HG02943 (cell line): ENCODE measurements around the gene AFF3.

Experiments used
- ATAC-seq: cut with Tn5 transposase; IDR thresholded peaks from one replicate; pipeline ENCODE4 v1.9.1; 2021; ENCODE audit warnings: mild to moderate bottlenecking, low read depth, moderate library complexity; ENCODE audit not compliant: unreplicated experiment

The AFF3 gene

DNA sequence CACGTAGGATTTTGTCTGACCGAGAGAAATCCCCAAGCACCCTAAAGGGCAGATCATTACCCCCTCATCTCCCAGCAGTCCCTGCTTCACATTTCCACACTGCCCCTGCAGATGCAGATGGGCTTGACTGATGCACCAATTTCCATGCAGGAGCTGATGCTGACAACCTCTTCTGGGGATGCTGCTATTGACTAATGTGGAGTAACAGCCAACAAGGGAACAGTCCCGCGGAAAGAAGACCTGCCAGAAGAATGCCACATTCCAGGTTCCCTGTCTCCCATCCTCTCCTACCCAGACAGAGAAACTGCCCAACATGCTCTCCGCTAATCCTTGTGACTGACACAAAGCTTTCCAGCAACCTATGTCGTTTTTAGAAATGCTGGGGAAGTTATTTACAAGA is 91.7 kb downstream of the AFF3 start:
- no peak for ATAC-seq

DNA sequence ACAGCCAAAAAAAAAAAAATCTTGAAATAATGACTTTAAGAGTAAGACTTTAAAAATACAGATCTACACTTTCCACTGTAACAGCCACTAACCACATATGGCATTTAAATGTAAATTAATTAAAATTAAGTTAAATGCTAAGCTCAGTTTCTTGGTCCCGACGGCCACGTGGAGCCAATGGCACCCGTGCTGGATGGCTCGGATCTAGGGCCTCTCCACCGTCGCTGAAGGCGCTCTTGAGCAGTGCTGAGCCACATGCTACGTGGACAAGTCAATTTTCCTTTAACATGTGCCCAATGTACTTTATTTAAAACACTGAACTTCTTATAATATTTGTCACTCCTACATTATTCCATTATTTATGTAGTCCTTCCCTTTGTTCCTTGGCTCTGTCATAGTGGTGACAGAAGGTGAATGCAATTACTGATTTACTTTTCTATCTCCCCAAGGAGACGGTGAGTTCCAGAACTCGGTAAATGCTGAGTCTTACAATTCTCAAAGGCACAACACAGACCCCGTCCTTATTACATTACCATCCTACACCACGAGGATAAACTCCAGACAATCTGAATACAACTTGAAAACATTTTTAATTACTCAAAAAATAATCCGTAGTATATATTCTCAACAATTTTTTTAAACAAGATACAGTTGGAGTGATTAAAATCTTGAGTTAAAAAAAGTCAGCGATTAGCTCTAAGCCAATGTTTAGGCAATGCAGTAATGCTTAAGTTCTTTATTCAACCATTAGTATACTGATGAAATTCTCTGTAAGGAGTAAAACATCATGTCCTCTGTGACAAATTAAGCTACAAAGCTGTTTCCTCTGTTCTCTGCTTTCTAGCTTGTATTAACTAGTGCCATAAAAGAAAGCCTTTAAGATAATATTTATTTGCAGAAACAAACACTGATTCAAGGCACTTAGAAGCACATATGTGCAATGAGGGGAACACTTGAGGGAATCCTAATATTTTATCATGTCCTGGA is 95.1 kb downstream of the AFF3 start:
- ATAC-seq, result no peak

DNA sequence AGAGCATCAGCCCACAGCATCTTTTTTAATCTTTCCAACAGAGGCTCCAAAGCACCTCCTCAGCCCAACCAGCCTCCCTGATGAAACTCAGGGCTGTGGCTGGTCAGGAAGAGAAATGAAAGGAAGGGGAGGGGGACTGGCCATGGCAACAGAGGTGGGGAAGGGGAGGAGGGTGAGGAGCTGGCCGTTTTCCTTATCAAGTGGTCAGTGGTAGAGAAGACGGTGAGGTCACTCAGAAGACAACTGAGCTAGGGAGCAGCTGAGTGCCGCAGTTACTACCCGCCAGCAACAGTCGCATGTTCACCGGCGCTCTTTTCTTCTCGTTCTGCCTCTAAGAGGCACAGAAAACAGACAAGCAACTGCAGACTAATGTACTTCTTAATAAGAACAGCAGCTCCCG is 97.4 kb downstream of the AFF3 start:
- ATAC-seq, result no peak

DNA sequence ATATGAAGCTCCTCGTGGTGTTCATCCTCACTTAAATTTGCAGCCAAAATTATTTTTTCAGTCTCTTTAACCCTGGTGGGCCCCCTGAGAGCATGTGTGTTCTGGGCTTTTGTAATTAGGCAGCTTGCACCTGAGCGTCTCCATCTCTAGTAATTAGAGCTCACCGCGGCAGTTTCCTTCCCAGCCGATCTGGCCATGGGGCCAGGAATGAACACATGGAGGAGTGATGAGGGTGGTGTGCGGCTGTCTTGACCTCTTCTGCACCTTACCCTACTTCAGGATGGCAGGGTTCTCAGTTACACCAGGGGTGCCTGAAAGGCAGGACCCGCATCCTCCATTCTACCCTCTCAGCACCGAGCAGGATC is 98.5 kb downstream of the AFF3 start:
- no peak for ATAC-seq

DNA sequence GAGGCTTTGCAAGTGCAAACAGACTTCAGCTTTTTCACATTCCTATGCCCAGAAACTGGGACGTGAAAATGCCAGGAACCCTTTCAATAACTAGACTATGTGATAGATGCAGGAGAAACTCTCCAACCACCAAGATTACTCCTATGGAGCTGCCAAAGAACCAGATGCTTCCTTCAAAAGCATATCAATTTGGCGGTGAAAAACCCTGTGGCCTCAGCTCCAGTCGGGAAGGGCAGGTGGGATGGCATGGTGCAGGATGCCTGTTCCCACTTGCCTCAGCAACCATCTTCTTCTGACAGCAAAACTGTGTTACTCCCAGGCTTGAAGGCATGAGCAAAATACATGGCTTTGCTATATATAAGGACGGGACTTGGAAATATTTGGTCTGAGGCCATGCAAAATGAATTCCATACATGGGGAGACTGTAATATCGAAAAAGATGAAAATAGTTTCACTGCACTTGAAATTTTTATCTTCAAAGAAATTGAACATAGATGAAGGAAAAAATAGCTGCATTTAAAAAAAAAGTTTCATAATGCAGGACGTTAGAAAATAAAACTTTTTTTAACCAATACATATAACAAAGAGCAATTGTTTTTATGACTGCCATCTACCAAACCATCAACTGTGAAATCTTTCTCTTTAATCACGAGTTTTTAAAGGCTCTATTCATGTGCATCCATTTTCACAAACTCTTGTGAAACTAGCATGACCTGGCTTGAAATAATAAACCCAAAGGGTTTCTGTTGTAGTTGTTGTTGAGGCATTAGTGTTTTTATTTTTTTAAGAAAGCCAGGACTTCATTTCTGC is 99.1 kb downstream of the AFF3 start:
- no peak for ATAC-seq

DNA sequence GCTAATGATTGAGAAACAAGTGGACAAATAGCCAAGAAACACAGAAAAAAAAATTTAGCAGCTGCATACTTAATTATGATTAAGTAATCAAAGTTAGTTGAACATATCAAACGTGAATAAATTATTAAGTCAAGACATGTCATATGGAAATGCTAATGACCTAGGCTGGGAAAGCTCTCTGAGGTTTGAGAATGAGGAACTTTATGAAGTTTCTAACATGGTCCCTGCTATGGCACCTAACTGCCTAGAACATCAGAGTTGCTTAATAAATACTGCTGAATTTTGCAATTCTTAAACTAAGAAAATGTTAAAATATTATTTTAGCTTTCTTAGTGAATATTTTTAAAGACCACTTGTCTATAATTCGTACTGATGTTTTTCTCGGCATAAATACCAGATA is 99.8 kb downstream of the AFF3 start:
- no peak for ATAC-seq

DNA sequence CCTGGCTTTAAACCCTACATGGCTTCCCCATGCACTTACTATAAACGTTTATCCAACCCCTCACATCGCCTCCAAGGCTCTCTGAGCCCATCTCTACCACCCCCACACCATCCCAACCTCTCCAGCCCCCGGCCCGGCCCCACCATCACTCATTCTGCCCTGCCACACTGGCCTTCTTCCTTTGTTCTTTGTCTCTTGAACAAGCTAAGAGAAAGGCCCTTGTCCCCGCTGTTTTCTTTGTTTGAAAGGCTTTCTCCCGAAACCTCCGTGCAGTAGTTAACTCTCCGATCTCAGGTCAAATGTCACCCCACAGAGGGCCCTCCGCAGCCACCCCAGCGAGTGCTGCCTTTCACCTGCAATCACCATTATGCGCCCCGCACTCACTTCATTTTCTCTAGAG is 100.4 kb downstream of the AFF3 start:
- ATAC-seq, result no peak

DNA sequence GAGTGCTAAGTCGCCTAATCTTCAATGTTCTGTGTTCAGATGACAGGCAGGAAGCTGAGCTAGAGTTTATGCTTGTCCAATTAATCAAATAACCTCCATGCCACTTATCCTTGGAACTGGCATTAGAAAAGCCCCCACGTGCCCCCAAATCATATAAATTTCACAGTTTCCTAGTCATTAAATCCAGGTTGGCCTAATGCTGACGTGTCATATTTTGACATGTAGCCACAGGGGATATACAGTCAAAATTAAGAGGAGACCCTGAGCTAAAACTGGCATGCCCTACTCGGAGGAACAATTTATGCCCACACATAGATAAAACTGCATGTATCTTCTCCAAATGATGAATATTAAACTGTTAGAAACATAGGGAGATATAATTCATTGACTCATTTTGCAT is 101.0 kb downstream of the AFF3 start:
- ATAC-seq, result no peak

DNA sequence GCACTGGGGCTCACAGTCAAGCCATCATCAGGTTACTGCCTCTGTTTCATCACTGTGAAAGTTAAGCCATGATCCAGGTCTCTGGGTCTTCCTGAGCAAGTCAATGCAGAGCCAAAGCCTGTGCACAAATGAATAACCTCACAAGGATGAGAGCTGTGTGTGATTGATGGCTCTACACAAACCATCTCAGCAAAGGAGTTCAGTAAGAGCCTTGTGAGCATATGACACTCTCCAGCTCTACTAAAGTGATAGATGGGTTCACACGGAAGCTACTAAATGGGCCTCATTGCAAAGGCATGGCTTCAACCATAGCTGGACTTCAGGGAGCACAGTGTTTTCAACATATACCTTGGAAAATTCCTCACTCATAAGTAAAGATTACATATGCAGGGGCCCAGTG is 101.5 kb downstream of the AFF3 start:
- ATAC-seq, result no peak

DNA sequence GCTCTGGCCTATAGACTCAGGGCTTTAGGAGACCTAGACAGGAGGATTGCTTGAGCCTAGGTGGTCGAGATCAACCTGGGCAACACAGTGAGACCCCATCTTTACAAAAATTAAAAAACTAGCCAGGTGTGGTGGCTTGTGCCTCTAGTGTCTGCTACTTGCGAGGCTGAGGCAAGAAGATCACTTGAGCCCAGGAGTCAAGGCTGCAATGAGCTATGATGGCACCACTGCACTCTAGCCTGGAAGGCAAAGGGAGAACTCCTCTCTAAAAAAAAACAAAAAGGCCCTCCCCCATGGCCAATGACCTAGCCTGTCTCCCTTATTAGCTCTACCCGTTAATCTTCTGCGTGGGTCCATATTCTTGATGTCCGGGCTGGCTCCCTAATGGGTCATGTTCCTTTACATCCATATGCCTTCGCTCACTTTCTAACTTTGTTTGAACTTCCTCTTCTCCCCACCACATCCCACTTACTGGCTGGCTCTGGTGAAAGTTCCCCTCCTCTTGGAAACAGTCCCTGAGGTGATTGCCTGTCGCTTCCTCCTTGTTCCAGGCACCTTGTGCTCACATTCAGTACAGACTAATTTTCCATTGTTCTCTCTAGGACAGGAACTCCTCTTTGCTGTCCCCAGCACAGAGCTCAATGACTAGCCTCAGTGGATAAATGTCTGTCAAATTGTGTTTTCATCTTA is 103.0 kb downstream of the AFF3 start:
- no peak for ATAC-seq

DNA sequence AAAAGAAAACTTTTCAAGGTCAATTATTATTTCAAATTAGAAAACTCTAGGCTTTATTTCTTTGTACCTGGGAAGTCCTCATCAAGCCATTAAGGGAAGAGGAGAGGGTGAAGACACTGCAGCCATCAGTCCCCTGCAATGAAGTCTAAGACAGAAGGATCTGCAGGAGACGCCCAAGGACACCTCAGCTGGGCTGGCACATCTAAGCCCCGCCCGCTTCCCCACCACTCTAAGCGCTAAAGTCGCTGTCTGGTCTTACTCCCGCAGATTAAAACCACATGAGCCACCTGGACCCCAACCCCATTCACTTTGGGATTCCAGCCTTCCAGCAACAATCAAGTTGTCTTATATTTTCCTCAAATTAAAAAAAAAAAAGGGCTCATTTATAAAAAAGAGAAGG is 104.4 kb downstream of the AFF3 start:
- ATAC-seq, result no peak

DNA sequence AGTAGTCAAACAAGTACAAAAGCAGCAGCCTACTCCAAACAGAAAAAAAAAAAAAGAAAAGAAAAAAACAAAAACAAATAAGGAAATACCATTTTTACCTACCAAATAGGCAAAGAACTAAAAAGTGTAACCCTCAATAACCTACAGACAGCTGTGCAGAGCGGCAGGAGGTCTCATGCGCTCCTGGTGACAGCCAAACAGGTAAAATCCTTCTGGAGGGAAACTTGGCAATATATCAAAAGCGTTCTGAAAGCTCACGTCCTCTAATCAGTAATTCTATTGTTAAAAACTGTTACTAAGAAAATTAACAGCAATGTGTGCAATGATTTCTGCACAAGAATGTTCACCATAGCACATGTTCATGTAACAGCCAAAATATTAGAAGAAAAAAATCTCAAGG is 105.6 kb downstream of the AFF3 start:
- no peak for ATAC-seq

DNA sequence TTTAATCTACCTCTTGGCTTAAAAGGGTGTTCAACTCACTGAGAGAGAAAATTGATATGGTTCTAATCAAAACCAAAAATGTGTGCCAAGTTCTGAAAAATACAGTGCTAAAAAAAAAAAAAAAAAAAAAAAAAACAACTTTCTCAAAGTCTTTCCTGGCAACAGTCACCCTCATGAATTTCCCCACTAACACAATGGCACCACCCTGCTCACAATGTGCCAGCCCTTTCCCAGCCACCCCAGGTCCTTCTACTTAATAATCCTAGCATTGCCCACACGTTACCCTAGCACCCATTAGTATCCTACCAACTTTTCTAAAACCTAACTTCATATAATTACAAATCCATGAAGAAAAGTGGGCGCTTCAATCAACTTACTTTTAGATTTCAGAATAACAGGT is 106.4 kb downstream of the AFF3 start:
- ATAC-seq, result no peak

DNA sequence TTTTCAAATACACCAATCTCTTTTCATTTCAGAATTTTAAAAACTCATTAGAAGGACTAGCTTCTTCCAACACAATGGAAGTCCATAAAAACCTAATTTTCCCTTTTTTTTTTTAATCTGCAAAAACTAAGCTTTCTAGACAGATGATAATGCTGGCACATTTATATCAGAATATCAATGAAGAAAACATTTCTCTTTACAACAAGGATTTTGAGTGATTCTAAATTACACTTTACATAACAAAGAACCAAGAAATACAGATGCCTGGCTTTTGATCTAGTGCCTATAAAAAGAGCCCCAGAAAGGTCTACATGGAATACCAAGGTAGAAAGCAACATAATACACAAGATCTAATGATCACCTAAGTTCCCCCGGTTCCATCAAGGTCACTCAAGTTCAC is 108.0 kb downstream of the AFF3 start:
- ATAC-seq, result no peak

DNA sequence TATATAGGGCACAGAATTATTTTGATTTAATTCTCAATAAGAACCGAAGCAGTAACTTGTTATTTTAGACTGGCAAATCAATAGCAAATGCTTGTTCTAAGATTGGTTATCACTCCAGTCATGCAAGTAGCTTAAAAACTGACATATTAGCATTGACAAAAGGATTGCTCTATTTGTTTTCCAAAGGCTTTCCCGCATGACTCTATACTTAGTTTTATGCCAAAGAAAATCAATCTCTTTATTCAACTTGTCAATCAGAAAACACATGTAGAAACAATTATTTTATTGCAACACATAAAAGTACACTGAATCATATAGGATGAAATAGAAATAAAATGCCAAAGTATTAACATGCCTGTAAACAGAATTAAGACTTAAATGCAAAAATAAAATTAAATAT is 108.4 kb downstream of the AFF3 start:
- no peak for ATAC-seq

DNA sequence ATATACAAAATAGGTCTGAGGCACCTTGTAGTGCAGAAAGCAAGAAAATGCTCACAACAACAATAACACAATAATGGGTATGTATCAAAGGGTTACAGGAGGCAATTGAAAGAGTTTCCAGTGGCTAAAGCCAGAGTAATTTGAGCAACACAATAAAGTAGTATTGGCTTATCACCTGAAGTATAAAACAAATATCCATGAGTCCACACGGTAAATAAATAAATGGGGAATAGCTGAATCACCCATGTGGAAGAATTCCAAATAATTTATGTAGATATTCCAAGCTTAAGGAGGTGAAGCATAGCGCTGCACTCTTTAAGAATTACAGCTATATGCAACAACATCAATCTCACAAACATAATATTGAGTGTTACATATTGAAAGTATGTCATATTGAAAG is 110.8 kb downstream of the AFF3 start:
- ATAC-seq, result no peak

DNA sequence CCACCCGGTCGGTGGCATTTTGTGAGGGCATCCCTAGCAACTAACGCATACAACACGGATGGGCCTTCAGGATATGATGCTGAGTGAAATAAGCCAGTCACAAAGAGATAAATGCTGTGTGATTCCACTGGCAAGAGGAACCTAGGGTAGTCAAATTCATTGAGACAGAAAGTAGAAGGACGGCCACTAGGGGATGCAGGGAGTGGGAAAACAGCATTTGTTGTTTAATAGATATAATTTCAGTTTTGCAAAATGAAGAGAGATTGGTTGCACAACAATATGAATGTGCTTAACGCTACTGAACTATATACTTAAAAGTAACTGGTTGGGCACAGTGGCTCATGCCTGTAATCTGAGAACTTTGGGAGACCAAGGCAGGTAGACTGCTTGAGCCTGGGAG is 112.9 kb downstream of the AFF3 start:
- ATAC-seq, result no peak

DNA sequence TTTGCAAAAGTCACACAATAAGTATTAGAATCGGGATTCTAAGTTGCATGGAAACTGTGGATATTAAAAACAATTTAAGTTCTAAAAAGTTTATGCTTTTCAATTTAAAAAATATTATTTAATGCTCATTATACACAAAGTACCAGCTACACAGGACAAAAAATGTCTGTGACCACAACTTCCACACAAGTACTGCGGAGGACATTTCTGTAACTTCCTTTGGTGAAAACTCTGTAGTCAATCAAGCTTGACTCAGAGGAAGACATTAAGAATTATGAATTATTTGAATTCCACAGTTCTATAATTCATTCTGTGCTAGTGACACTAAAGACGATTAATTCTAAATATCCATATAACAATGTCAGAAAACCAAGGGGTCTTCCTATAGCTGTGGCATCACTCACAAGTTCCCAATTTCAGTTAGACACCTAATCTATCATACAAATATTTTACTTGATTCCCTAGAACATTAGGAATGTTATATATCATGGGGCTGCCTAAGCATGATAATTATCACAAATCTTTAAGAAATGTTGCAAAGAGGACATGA is 120.5 kb downstream of the AFF3 start:
- no peak for ATAC-seq

DNA sequence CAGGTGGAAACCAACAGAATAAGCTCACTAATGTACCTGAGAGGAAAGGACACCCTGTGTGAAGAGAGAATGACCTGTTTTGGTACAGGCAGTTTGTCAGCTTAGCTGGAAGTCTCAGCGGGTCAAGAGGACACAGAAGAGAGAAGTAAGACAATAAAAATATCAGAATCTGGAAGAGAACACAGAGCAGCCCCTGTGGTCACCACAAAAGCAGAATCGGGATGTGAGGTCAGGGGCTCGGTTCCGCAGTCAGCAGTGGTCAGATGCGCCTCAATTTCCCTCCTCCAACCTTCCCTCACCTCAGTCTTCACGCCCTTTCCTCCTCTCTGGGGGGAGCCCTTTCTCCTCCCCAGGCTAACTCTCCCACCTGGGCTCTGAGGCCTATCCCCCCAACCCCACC is 122.9 kb downstream of the AFF3 start:
- ATAC-seq, result no peak

DNA sequence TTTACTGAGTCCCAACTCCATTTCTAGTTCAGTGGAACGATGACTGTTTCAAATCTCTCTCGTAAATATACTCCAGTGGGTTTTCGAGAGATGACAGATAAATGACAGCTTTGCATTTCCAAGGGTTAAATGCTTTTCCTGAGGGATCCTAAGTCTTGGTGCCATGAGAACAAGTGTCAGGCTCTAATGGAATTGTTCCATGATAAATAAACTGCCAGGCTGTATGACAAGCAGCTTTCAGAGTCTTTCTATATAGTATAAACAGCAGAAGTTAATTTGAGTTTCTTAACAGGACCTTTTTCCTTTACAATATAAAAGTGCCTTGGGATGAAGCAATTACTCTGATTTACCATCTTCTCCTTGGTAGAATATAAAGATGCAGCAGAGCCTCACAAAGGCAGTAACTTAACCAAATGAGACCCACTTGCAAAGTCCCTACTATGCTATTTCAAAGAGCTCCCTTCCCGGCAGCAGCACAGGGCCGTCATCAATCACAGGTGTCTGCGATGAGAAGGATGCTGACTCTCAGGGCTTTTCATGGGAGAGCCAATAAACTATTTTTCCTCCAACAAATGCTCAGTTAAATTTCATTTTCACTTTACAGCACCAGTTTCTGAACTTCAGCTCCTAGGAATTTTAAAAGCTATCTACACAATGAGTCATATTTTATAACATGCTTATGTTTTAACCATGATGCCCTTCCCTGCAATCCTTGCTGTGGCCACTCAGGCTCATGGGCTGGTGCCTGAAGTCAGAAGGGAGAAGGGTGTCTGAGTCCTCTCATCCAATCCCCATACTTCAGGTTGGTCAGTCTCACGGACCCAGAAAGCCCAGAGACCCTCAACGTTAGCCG is 123.8 kb downstream of the AFF3 start:
- ATAC-seq, result no peak
